HG02840 (cell line): ENCODE measurements around the gene PPTC7.

Experiments used
- ATAC-seq: cut with Tn5 transposase; IDR thresholded peaks from one replicate; pipeline ENCODE4 v1.9.1; 2021; ENCODE audit warnings: mild to moderate bottlenecking, moderate library complexity, moderate number of reproducible peaks; ENCODE audit not compliant: unreplicated experiment, low FRiP score

The PPTC7 gene

GRCh38 chr12:110498984-110499706 lies 84.0 kb downstream of the PPTC7 start:
- no peak for ATAC-seq
